8988T (cell line): Measurements from ENCODE around the gene KIAA0586.
"Not testable (repeated sequence)": the region's sequence is repeated elsewhere in the genome, so short reads cannot be mapped to it uniquely, and the experiment has no call there.

Source experiments
- DNase-seq: peaks from one replicate; pipeline ENCODE4 v3.0.0; 2011

KIAA0586 gene

GRCh38 chr14:58465421-58465820, 37.9 kb downstream of the KIAA0586 start:
- DNase-seq = no peak

GRCh38 chr14:58466459-58466858, 38.9 kb downstream of the KIAA0586 start:
- DNase-seq = no peak

DNA sequence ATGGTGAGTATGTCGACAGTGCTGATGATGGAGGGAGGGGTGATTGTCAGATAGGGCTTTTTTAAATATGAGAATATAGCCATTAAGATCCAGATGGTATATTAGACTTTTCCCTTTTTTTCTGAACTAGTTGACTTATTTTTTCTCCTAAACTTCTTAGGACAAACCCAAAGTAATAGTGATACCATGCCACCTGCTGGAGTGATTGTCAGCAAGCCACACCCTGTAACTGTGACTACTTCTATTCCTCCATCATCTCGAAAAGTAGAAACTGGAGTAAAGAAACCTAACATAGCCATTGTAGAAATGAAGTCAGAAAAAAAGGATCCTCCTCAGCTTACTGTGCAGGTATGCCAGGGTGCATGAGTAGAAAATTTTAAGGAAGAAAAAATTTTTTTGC, 40.1 kb downstream of the KIAA0586 start:
- no peak for DNase-seq

GRCh38 chr14:58469309-58469708, 41.8 kb downstream of the KIAA0586 start:
- DNase-seq = no peak

DNA sequence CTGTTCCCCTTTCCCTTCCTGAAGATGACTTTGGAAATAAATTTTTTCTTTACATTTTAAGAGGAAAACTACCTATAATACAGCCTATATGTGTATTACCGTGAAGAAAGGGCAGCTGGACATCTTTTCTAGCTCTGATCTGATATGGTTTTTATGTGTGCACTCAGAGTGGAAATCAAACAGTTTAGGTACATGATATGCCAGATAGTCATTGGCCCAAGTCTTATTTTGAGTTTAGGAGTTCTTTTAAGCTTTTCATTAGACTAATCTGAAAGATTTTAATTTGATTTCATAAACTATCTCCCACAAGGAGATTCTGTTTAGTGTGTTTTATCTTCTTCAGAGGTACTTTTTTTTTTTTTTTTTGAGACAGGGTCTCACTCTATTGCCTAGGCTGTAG, 48.8 kb downstream of the KIAA0586 start:
- DNase-seq = no peak

DNA sequence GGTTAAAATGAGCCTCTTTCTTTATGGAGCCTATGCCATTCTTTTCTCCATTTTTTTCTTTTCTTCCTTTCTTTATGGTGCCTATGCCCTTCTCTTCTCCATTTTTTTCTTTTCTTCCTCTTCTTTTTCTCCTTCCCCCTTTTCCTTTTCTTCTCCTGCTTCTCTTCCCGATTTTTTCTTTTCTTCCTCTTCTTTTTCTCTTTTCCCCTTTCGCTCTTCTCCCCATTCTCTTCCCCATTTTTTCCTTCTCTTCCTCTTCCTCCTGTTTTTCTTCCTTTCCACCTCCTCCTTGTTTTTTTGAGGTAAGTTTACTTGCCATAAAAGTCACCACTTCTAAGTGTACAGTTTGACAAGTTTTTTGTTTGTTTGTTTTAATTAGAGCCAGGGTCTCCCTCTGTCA, 50.1 kb downstream of the KIAA0586 start:
- no peak for DNase-seq

DNA sequence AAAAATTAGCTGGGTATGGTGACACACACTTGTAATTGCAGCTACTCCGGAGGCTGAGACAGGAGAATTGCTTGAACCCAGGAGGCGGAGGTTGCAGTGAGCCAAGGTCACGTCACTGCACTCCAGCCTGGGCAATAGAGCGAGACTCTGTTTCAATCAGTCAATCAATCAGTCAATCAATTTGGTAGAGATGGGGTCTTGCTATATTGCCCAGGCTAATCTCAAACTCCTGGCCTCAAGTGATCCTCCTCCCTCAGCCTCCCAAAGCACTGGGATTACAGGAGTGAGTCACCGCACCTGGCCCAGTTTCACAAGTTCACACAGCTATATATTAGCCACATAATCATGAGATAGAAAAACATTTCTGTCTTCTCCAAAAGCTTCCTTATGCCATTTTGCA, 50.8 kb downstream of the KIAA0586 start:
- DNase-seq = not testable (repeated sequence)

DNA sequence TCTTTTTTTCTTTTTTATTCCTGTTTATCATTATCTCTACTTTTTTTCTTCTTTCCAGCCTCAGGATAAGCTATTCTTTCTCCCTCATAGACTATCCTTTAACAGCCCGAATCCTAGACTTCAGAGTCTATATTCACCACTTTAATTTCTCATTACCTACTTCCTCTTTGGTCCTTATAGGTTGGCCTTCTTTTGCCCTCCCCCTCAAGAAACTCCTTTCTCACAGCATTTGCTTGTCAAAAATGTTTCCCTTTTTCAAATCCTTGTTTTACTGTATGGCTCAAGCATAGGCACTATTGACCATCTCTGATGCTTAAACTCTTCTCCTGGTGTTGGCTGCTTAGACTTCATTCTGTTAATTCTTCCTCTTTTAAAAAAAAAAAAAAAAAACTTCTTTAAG, 52.5 kb downstream of the KIAA0586 start:
- no peak for DNase-seq

- DNase-seq = no peak
Measured at GRCh38 chr14:58484176-58484575, 56.7 kb downstream of the KIAA0586 start.

- DNase-seq = peak; percentile 11
Measured at GRCh38 chr14:58488550-58488949, 61.0 kb downstream of the KIAA0586 start.

- no peak for DNase-seq
Measured at GRCh38 chr14:58491593-58491992, 64.1 kb downstream of the KIAA0586 start.

DNA sequence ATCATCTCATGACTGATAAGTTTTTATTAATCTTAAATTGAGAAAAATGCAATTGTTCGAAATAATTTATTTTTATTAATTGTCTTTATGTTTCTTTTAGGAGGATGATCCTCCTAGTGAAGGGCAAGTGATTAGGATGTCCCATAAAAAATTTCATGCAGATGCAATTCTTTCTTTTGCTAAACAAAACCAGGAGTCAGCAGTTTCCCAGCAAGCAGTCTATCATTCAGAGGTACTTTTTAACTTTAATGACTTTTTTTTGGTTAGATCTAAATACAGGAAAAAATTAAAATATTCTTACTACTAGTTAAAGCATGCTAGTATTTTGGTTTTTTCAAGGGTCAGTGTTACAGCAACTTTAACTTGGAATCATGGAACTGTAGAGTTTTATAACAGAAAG, 64.5 kb downstream of the KIAA0586 start:
- no peak for DNase-seq

- DNase-seq = no peak
Measured at GRCh38 chr14:58501214-58501816, 73.8 kb downstream of the KIAA0586 start.

GRCh38 chr14:58513272-58513671, 85.8 kb downstream of the KIAA0586 start:
- DNase-seq = no peak

- DNase-seq = no peak
Measured at GRCh38 chr14:58517592-58517991, 90.1 kb downstream of the KIAA0586 start.

- not testable (repeated sequence) for DNase-seq
Measured at GRCh38 chr14:58525691-58526090, 98.2 kb downstream of the KIAA0586 start.

GRCh38 chr14:58533446-58533845, 105.9 kb downstream of the KIAA0586 start:
- DNase-seq = no peak

DNA sequence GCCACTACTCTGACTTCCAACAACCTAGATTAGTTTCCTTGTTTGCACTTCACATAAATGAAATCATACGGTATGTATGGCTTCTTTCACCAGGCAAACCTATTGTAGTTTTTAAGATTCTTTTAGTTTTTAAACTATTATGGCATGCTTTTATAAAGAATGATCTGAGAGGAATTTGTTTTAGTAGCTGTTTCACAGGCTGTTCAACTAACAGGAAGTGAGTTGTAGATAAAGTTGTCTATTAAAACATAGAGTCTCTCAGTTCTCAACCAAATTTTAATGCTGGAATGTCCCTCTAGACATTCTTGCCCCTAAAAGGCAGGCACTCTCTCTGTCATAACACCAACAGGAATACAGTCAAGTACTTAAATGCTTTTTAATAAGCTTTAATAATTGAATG, 107.5 kb downstream of the KIAA0586 start:
- no peak for DNase-seq

DNA sequence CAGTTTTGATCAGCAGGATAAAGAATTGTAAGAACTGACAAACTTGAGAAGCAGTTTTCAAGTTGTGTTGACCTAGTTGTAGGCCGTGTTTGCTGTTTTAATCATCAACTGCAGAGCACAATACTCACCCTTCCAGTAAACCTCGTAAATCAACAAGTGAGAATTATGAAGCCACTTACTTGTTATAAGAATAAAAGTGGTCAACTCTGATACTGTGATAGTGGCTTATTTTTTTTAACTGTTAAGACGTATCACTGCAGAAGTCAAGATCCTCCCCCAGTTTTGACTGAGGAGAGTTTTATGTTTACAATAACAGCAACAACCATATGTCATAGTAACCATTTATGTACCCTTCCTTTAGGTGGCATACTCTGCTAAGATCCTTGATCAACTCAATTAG, 109.5 kb downstream of the KIAA0586 start:
- no peak for DNase-seq

- no peak for DNase-seq
Measured at GRCh38 chr14:58540749-58541632, 113.5 kb downstream of the KIAA0586 start.

- no peak for DNase-seq
Measured at GRCh38 chr14:58541633-58542022, 114.1 kb downstream of the KIAA0586 start.

GRCh38 chr14:58543253-58543652, 115.7 kb downstream of the KIAA0586 start:
- no peak for DNase-seq

DNA sequence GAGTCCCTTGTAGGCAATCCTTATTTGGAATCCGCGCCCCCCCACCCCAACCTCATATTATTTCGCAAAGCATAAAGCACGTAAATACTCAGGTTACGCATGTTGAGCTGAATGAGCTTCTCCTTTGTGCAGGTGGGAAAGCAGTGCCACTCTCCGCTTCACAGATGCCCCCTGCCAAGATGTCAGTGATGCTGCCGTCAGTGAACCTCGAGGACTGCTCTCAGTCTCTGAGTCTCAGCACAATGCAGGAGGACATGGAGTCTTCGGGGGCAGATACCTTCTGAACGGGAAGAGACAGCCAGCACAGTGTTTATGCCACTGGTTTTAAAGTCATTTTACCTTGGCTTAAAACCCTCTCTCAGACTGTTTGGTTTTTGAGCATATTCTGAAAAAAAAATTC, 120.1 kb downstream of the KIAA0586 start:
- no peak for DNase-seq

- DNase-seq = no peak
Measured at GRCh38 chr14:58549105-58549757, 121.7 kb downstream of the KIAA0586 start.
